HG02938 (cell line): ENCODE data around the gene SPIN2B.
A peak's percentile ranks its signal among the peaks of the same experiment; 100 is the strongest.
"Not testable (repeated sequence)": the region's sequence is repeated elsewhere in the genome, so short reads cannot be mapped to it uniquely, and the experiment has no call there.

ENCODE experiments used
- ATAC-seq: cut with Tn5 transposase; IDR thresholded peaks from one replicate; pipeline ENCODE4 v1.9.1; 2021; ENCODE audit warnings: mild to moderate bottlenecking, moderate library complexity; ENCODE audit not compliant: unreplicated experiment

The SPIN2B gene

GRCh38 chrX:57121162-57121755 lies at the start of gene SPIN2B:
Gene SPIN2B, minus strand, starts transcription at chrX:57121548.
- peak; percentile 99 for ATAC-seq

GRCh38 chrX:57156397-57157049 lies 35.2 kb upstream of the SPIN2B start:
- no peak for ATAC-seq

- no peak for ATAC-seq
These were observed 33.8 kb upstream of the SPIN2B start for GRCh38 chrX:57155171-57155570.

- not testable (repeated sequence) for ATAC-seq
These were observed 30.9 kb upstream of the SPIN2B start for GRCh38 chrX:57152222-57152621.

- no peak for ATAC-seq
These were observed 17.3 kb upstream of the SPIN2B start for GRCh38 chrX:57138674-57139073.

- no peak for ATAC-seq
These were observed 16.2 kb upstream of the SPIN2B start for GRCh38 chrX:57137501-57137900.

- not testable (repeated sequence) for ATAC-seq
These were observed 15.7 kb upstream of the SPIN2B start, which contains the start of gene SPIN2A for GRCh38 chrX:57137073-57137472. Gene SPIN2A, minus strand, starts transcription at chrX:57137397. Its CDS starts 800 bp downstream, at chrX:57136597.

GRCh38 chrX:57136589-57136988 lies 15.2 kb upstream of the SPIN2B start:
- ATAC-seq, result not testable (repeated sequence)

- ATAC-seq, result no peak
These were observed 13.9 kb upstream of the SPIN2B start for GRCh38 chrX:57135287-57135686.

GRCh38 chrX:57134702-57135101 lies 13.4 kb upstream of the SPIN2B start:
- ATAC-seq, result no peak

- no peak for ATAC-seq
These were observed 12.4 kb upstream of the SPIN2B start for GRCh38 chrX:57133706-57134105.

GRCh38 chrX:57133284-57133683 lies 11.9 kb upstream of the SPIN2B start:
- not testable (repeated sequence) for ATAC-seq

GRCh38 chrX:57132046-57132445 lies 10.7 kb upstream of the SPIN2B start:
- ATAC-seq, result no peak

- ATAC-seq, result no peak
These were observed 468 bp upstream of the SPIN2B start for GRCh38 chrX:57121816-57122215.

- ATAC-seq, result not testable (repeated sequence)
These were observed 658 bp downstream of the SPIN2B start for GRCh38 chrX:57120619-57121161.

GRCh38 chrX:57119416-57119815 lies 1.9 kb downstream of the SPIN2B start:
- ATAC-seq, result no peak

GRCh38 chrX:57117566-57117965 lies 3.8 kb downstream of the SPIN2B start:
- not testable (repeated sequence) for ATAC-seq

- ATAC-seq, result no peak
These were observed 16.4 kb downstream of the SPIN2B start for GRCh38 chrX:57104921-57105398.

GRCh38 chrX:57104406-57104805 lies 16.9 kb downstream of the SPIN2B start:
- ATAC-seq, result no peak

- ATAC-seq, result no peak
These were observed 17.9 kb downstream of the SPIN2B start for GRCh38 chrX:57103489-57103888.

- ATAC-seq, result not testable (repeated sequence)
These were observed 18.4 kb downstream of the SPIN2B start for GRCh38 chrX:57102918-57103317.

- no peak for ATAC-seq
These were observed 38.2 kb downstream of the SPIN2B start for GRCh38 chrX:57083143-57083542.
